ENCODE data around the gene SMIM13.

SMIM13 gene

DNA sequence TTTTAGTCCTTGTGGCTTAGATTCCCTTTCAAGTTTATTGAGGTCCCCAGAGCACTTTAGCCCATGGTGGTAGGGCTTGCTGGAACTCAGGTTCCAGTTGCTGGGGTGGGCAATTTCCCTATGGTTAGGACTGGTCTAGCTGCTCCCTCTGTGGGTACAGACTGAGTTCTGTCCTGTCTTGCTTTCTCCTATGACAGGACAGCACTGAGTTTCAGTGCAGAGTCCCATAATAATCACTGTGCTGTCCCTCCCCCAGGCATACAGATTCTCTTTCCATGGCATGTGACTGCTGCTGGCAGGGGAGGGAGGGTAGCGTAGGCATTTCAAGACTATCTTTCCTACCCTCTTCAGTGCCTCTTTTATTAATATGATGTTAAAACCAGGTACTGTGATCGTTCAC is 35.0 kb downstream of the SMIM13 start:
- TF ChIP-seq, protein P1, sequence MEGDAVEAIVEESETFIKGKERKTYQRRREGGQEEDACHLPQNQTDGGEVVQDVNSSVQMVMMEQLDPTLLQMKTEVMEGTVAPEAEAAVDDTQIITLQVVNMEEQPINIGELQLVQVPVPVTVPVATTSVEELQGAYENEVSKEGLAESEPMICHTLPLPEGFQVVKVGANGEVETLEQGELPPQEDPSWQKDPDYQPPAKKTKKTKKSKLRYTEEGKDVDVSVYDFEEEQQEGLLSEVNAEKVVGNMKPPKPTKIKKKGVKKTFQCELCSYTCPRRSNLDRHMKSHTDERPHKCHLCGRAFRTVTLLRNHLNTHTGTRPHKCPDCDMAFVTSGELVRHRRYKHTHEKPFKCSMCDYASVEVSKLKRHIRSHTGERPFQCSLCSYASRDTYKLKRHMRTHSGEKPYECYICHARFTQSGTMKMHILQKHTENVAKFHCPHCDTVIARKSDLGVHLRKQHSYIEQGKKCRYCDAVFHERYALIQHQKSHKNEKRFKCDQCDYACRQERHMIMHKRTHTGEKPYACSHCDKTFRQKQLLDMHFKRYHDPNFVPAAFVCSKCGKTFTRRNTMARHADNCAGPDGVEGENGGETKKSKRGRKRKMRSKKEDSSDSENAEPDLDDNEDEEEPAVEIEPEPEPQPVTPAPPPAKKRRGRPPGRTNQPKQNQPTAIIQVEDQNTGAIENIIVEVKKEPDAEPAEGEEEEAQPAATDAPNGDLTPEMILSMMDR (IDR thresholded peaks at IDR 0.05; ENCODE audit: low read depth, low read length): no peak
- no peak overlapping the region for H3K4me3 ChIP-seq (ENCODE audit: low read depth, low read length)
- in situ Hi-C loops (cut with HindIII; ENCODE audit: low sequenced_read_pairs): no loop called here
- no peak for DNase-seq (ENCODE audit: low read depth, low spot score)

DNA sequence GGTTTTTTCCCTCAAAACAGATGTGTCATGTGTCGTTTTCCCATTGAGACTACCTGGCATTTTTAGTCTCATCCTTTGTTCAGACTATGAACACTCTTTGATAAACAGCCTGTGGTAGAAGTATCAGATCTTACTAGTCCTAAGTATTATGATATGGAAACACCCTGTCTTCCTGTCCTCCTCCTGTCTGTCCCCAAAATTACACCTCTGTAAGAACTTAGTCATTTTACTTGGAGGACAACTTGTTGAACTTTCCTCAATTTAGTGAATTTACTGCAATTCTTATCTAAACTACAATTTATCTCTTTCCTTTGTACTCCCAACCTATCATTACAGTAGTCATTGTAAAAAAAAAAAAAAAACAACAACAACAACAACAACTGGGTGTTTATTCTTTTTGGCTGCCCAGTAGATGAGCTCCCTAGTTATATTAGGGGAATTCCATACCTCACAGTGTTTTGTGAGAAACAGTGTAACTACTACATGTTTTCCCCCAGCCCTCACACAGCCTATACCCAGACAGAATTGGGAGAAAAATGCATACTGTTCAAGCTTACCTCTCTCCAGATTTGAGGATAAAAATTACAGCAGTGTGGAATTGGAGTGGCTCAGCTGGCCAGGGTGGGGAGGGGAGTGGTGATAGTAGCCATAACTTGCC is 36.4 kb downstream of the SMIM13 start:
- DNase-seq (ENCODE audit: low read depth, low spot score): no peak
- TF ChIP-seq, protein P1 (IDR thresholded peaks at IDR 0.05; ENCODE audit: low read depth, low read length): no peak
- in situ Hi-C loops (cut with HindIII; ENCODE audit: low sequenced_read_pairs): no loop called here
- no peak overlapping the region for H3K4me3 ChIP-seq (ENCODE audit: low read depth, low read length)

DNA sequence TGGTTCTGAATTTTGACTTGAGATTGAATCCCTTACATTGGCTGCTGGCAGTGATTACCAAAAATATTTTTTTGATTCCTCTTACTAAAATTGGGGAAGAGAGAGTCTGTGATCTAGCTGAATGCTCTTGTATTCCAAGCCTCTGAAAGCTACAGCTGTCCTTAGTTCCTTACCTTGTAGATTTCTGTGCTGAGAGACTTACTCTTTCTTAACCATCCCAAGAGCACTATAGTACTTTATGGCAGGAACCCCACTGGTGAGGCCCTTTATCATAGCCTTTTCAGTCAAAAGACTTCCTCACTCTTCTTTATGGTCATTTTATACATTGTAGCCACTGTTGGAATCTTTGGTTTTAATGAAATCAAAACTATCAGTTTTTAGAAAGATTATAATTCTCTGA is 37.0 kb downstream of the SMIM13 start:
- TF ChIP-seq, protein P1 (IDR thresholded peaks at IDR 0.05; ENCODE audit: low read depth, low read length): no peak

DNA sequence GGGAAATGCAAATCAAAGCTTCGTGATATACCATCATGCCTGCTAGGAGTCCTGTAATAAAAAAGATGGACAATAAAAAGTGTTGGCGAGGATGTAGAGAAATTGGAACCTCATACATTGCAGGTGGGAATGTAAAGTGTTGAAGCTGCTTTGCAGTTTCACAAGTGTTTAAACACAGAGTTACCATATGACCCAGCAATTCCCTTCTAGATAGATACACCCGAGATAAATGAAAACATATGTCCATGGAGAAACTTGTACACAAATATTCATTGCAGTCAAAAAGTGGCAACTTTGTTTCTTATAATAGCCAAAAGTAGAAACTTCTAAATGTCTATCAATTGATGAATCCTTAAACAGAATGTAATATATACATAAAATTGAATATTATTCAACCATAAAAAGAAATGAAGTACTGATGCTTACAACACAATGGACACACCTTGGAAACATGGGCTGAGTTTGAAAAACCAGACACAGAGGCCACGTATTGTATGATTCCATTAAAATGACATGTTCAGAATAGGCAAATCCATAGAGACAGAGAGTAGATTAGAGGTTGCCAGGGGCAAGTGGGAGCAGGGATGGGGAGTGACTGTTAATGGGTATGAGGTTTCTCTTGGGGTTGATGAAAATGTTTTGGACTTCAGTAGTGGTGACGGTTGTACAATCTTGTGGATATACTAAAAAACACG is 38.7 kb downstream of the SMIM13 start:
- TF ChIP-seq, protein P1 (IDR thresholded peaks at IDR 0.05; ENCODE audit: low read depth, low read length): no peak
- no peak for DNase-seq (ENCODE audit: low read depth, low spot score)
- no peak overlapping the region for H3K4me3 ChIP-seq (ENCODE audit: low read depth, low read length)
- in situ Hi-C loops (cut with HindIII; ENCODE audit: low sequenced_read_pairs): no loop called here

More for the DNA sequence above, 37.0 kb downstream of the SMIM13 start:
- in situ Hi-C loops (cut with HindIII; ENCODE audit: low sequenced_read_pairs): no loop called here
- H3K4me3 ChIP-seq (ENCODE audit: low read depth, low read length): no peak overlapping the region
- no peak for DNase-seq (ENCODE audit: low read depth, low spot score)

DNA sequence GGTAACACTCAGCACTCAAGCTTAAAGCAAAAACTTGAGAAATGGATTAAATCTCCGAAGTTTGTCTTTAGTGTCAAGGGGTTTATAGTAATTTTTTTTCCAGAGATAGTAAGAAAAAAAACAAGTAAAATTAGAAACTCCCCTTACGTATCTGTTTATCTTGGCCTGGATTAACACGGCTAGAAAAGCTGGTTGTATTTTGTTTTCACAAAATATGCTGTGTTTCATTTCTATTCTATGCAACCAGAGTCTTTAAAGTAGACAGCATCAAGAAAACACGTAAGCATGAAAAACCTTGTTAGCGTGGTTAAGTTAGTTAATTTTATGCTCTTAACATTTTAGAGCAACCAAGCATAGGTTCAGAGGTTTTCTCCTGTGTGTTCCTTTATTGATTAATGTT is 39.6 kb downstream of the SMIM13 start:
- H3K4me3 ChIP-seq (ENCODE audit: low read depth, low read length): no peak overlapping the region
- TF ChIP-seq, protein P1 (IDR thresholded peaks at IDR 0.05; ENCODE audit: low read depth, low read length): no peak
- no peak for DNase-seq (ENCODE audit: low read depth, low spot score)
- in situ Hi-C loops (cut with HindIII; ENCODE audit: low sequenced_read_pairs): no loop called here

DNA sequence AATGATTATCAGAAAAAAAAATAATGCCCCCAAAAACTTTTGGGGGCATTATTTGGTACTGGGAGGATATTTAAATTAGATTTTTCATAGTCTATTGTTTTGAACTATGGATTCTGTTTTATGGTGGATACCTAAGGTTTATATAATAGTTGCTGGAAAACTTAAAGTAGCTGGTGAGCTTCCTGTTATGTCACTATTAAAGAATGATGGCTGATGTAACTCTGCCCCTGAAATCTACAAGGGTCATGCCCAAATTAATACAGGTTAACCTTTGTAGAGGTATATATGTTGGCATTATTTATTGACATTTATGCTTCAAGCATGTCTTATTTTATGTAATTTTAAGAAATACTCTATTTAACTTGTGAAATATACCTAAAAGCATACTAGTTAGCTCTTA is 43.2 kb downstream of the SMIM13 start:
- no peak overlapping the region for H3K4me3 ChIP-seq (ENCODE audit: low read depth, low read length)
- DNase-seq (ENCODE audit: low read depth, low spot score): no peak
- in situ Hi-C loops (cut with HindIII; ENCODE audit: low sequenced_read_pairs): no loop called here
- TF ChIP-seq, protein P1 (IDR thresholded peaks at IDR 0.05; ENCODE audit: low read depth, low read length): no peak

All from astrocyte of the spinal cord (primary cell).